OCI-LY7 (cell line): ENCODE data around the gene B3GALNT1. TPM values are rescaled to one million over a fixed set of nuclear protein-coding genes. Genes with fewer than 3 reads are reported as not detected.

Experiments used
- BruUV-seq: library from RNA; stranded (reverse); fragments of 400-500 nt; replicated peaks from 2 replicates; lab custom pipeline; 2021; lab: Mats Ljungman, UMichigan
- CTCF ChIA-PET: fragments of 300-600 bp; sonication (Branson Sonifier 250); formaldehyde crosslinking; loops from one replicate; lab custom pipeline; 2022; ENCODE audit warnings: antibody characterized with exemption; ENCODE audit not compliant: unreplicated experiment; lab: Charles Lee
- POLR2A ChIA-PET: fragments of 300-600 bp; sonication (Branson Sonifier 250); formaldehyde crosslinking; loops from one replicate; lab custom pipeline; 2022; ENCODE audit warnings: antibody characterized with exemption; lab: Charles Lee
- DNase-seq: peaks from one replicate; pipeline ENCODE4 v3.0.0-alpha.2; 2015; ENCODE audit warnings: low spot score
- H2AFZ ChIP-seq: fragments of 200-600 bp; sonication (generic), shearing (Covaris generic); 2 replicates; pipeline ENCODE4 v1.6.1; 2014; ENCODE audit warnings: mild to moderate bottlenecking, antibody characterized with exemption, low read length, moderate library complexity
- H3K27ac ChIP-seq: fragments of 200-600 bp; sonication (generic); 2 replicates; pipeline ENCODE4 v1.5.1; 2014; ENCODE audit warnings: mixed run types, low read depth, mild to moderate bottlenecking, moderate library complexity, low read length, inconsistent platforms; ENCODE audit not compliant: poor library complexity, severe bottlenecking
- H3K36me3 ChIP-seq: fragments of 200-600 bp; sonication (generic); 2 replicates; pipeline ENCODE4 v1.6.1; 2014; ENCODE audit warnings: mild to moderate bottlenecking, antibody characterized with exemption, low read length, moderate library complexity, mixed read lengths; ENCODE audit not compliant: insufficient read depth
- H3K4me1 ChIP-seq: fragments of 200-600 bp; sonication (generic); 2 replicates; pipeline ENCODE4 v1.5.1; 2014; ENCODE audit warnings: mild to moderate bottlenecking, low read length; ENCODE audit not compliant: insufficient read depth, poor library complexity, severe bottlenecking
- H3K4me2 ChIP-seq: fragments of 200-600 bp; sonication (generic); 2 replicates; pipeline ENCODE4 v1.6.1; 2014; ENCODE audit warnings: mild to moderate bottlenecking, low read length
- H3K4me3 ChIP-seq: fragments of 200-600 bp; sonication (generic); 2 replicates; pipeline ENCODE4 v1.5.1; 2014; ENCODE audit warnings: mild to moderate bottlenecking, low read depth, low read length; ENCODE audit not compliant: poor library complexity, severe bottlenecking
- H3K79me2 ChIP-seq: fragments of 200-600 bp; sonication (generic); 2 replicates; pipeline ENCODE4 v1.6.1; 2016; ENCODE audit warnings: low read depth, mild to moderate bottlenecking, low read length, moderate library complexity, mixed read lengths; ENCODE audit not compliant: insufficient read depth
- H3K9me2 ChIP-seq: fragments of 200-600 bp; sonication (generic); 2 replicates; pipeline ENCODE4 v1.6.1; 2016; ENCODE audit warnings: mild to moderate bottlenecking, low read length, mixed read lengths; ENCODE audit not compliant: insufficient read depth
- H3K9me3 ChIP-seq: fragments of 200-600 bp; sonication (generic); 2 replicates; pipeline ENCODE4 v1.6.1; 2014; ENCODE audit warnings: mild to moderate bottlenecking, mixed run types, low read length, mixed read lengths
- H4K20me1 ChIP-seq: fragments of 200-600 bp; sonication (generic); 2 replicates; pipeline ENCODE4 v1.6.1; 2014; ENCODE audit warnings: mild to moderate bottlenecking, antibody characterized with exemption, low read length, moderate library complexity, mixed read lengths; ENCODE audit not compliant: insufficient read depth
- EZH2phosphoT487 ChIP-seq: fragments of 200-600 bp; sonication (generic); IDR thresholded peaks from 2 replicates; pipeline ENCODE4 v1.6.1; 2018; ENCODE audit warnings: low read depth, borderline replicate concordance, mild to moderate bottlenecking, mixed run types, antibody characterized with exemption, low read length, moderate library complexity, mixed read lengths
- intact Hi-C: fragments of 100-400 bp; cut with micrococcal nuclease; formaldehyde crosslinking; loops from one replicate; pipeline ENCODE4 v1.10.0; 2022; ENCODE audit not compliant: unreplicated experiment
- total RNA-seq, 2 experiments: library from RNA; depleted of rRNA in 1 of 2; stranded (reverse); fragments of >200 nt in 1 of 2; shearing (Covaris generic) in 1 of 2; gene quantifications; 2 replicates each; pipeline ENCODE4 v1.2.3, GENCODE V29; 2014 to 2022
- TF ChIP-seq, protein P1 (sequence below): fragments of 200-600 bp; sonication (generic); conservative IDR thresholded peaks from 2 replicates; pipeline ENCODE4 v1.5.1; 2014; ENCODE audit warnings: mild to moderate bottlenecking, antibody characterized with exemption, low read length, moderate library complexity, mixed read lengths

Gene B3GALNT1
- total RNA-seq, 2 experiments from 2014 or later, result not detected

DNA sequence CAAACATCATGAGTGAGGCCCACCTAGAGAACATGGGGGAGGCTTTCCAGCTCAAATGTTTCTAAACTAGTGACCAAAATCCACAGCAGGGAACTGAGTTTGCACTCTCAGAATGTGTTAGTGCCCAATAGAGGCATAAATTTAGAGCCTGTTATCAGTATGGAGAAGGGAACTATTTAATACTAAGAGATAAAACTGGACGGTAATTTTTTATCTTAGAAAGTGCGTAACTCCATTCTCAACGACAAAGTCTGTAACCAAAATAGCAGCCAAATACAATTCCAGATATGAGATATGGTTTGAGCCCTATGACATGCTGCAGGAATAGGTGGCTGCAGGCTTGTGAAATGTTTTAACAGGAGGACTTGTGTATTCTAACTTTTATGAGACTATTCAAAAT lies 3.5 kb downstream of the B3GALNT1 start:
- H3K9me3 ChIP-seq, result no peaks in the 10 kb centered on the region
- no TSS peak for BruUV-seq
- H3K4me3 ChIP-seq, result no peak overlapping the region
- no peak for DNase-seq
- no peaks in the 10 kb centered on the region for H4K20me1 ChIP-seq
- H2AFZ ChIP-seq, result no peak overlapping the region
- intact Hi-C loops, result no loop called here
- CTCF ChIA-PET, result no interaction called here
- TF ChIP-seq, protein P1, sequence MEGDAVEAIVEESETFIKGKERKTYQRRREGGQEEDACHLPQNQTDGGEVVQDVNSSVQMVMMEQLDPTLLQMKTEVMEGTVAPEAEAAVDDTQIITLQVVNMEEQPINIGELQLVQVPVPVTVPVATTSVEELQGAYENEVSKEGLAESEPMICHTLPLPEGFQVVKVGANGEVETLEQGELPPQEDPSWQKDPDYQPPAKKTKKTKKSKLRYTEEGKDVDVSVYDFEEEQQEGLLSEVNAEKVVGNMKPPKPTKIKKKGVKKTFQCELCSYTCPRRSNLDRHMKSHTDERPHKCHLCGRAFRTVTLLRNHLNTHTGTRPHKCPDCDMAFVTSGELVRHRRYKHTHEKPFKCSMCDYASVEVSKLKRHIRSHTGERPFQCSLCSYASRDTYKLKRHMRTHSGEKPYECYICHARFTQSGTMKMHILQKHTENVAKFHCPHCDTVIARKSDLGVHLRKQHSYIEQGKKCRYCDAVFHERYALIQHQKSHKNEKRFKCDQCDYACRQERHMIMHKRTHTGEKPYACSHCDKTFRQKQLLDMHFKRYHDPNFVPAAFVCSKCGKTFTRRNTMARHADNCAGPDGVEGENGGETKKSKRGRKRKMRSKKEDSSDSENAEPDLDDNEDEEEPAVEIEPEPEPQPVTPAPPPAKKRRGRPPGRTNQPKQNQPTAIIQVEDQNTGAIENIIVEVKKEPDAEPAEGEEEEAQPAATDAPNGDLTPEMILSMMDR, result no peak
- no peak for TF ChIP-seq EZH2phosphoT487
- no peak overlapping the region for H3K27ac ChIP-seq
- H3K9me2 ChIP-seq, result no peaks in the 10 kb centered on the region
- H3K79me2 ChIP-seq, result no peaks in the 10 kb centered on the region
- H3K4me2 ChIP-seq, result no peak overlapping the region
- POLR2A ChIA-PET, result interaction anchor here (0.5 to 2.1 kb wide), 3 partner anchors 12 to 84 kb away, joined by 3 to 6 read pairs (median 6); no protein-coding TSS in a partner anchor
- no peaks in the 10 kb centered on the region for H3K36me3 ChIP-seq
- H3K4me1 ChIP-seq, result peaks cover 1% of the 10 kb centered on the region

DNA sequence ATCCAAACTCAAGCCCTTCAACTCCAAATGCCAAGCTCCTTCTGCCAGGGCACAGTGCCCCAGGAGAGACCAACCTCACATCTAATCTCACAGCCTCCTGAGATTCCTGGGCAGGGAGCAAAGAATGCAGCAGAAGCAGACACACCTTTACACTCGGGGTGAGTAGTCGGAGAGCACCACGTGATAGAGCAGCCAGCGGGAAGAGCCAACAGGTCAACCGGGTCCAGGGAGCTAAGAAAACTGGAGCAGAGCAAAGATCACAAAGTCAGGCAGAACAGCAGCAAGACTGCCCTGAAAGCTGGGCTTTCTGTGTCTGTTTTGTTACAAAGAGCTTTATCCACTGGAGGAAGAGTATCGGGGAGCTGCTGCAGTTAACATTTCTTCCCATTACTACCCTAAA lies 4.2 kb downstream of the B3GALNT1 start:
- Histone ChIP-seq H4K20me1 (no peaks in the 10 kb centered on the region), H3K9me3 (no peaks in the 10 kb centered on the region), H3K79me2 (no peaks in the 10 kb centered on the region), H3K4me1 (peaks cover 4% of the 10 kb centered on the region), H3K9me2 (no peaks in the 10 kb centered on the region), H3K4me3 (no peak overlapping the region), H2AFZ (no peak overlapping the region), H3K4me2 (no peak overlapping the region), H3K27ac (no peak overlapping the region), H3K36me3 (no peaks in the 10 kb centered on the region)
- intact Hi-C loops, result no loop called here
- DNase-seq, result no peak
- ChIA-PET CTCF (no interaction called here), POLR2A (interaction anchor here (2.1 kb wide), 1 partner anchor 11 kb away, joined by 6 read pairs; no protein-coding TSS in a partner anchor)
- no TSS peak for BruUV-seq
- TF ChIP-seq, protein P1, result no peak
- TF ChIP-seq EZH2phosphoT487, result no peak

DNA sequence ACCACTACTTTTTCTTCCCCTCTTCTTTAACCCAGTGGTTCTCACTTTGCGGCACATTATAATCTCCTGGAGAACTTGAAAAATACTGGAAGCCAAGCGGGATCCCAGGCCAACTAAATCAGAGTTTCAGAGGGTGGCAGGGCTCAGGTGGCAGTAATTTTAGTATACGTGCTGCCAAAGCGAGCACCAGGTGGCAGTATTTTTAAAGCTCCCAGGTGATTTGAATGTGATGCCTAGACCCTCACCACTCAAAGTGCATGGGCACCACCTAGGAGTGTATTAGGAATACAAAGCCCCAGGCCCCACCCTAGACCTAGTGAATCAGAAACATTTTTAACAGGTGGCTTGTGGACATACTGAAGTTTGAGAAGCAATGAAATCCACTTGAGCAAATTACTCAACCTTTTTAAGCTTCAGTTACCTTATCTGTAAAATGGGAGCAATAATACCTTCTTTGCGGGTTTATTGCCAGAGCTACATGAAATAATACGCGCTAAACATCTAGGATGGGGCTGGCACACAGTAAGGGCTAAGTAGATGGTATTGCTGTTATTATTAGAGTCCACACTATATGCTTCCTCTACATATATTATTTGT lies 8.3 kb downstream of the B3GALNT1 start:
- Histone ChIP-seq H4K20me1 (no peaks in the 10 kb centered on the region), H3K9me3 (no peaks in the 10 kb centered on the region), H2AFZ (no peak overlapping the region), H3K27ac (no peak overlapping the region), H3K4me1 (peaks cover 4% of the 10 kb centered on the region), H3K9me2 (no peaks in the 10 kb centered on the region), H3K79me2 (no peaks in the 10 kb centered on the region), H3K36me3 (no peaks in the 10 kb centered on the region), H3K4me2 (no peak overlapping the region), H3K4me3 (no peak overlapping the region)
- ChIA-PET CTCF (no interaction called here), POLR2A (interaction anchor here (0.6 kb wide), 1 partner anchor 62 kb away, joined by 7 read pairs; no protein-coding TSS in a partner anchor)
- BruUV-seq, result no TSS peak
- intact Hi-C loops, result loop anchor here (2.0 to 5.0 kb wide), 2 partner anchors 140 to 175 kb away; no protein-coding TSS in a partner anchor
- peak; percentile 62 for DNase-seq
- TF ChIP-seq EZH2phosphoT487, result no peak
- TF ChIP-seq, protein P1, result peak; percentile 84
